Nephron progenitor cell (in vitro differentiated cells): ENCODE results near the gene ZFYVE26.

Experiments
- DNase-seq: peaks from one replicate; pipeline ENCODE4 v3.0.0; 2021
- H3K27ac Mint-ChIP-seq: 2 replicates; pipeline ENCODE4 v1.8.0; 2021; ENCODE audit warnings: mild to moderate bottlenecking, moderate library complexity, mixed read lengths
- H3K27me3 Mint-ChIP-seq: 2 replicates; pipeline ENCODE4 v1.8.0; 2021; ENCODE audit warnings: mild to moderate bottlenecking, low read depth, mixed read lengths; ENCODE audit not compliant: poor library complexity
- H3K36me3 Mint-ChIP-seq: 2 replicates; pipeline ENCODE4 v1.8.0; 2021; ENCODE audit warnings: low read depth, mixed read lengths
- H3K4me1 Mint-ChIP-seq: 2 replicates; pipeline ENCODE4 v1.8.0; 2021; ENCODE audit warnings: mixed read lengths
- H3K4me3 Mint-ChIP-seq: 2 replicates; pipeline ENCODE4 v1.8.0; 2021; ENCODE audit warnings: mild to moderate bottlenecking, moderate library complexity, mixed read lengths
- H3K9me3 Mint-ChIP-seq: 2 replicates; pipeline ENCODE4 v1.8.0; 2021; ENCODE audit warnings: mild to moderate bottlenecking, moderate library complexity, mixed read lengths
- TF ChIP-seq, protein P1 (sequence below): fragments of 200-600 bp; sonication (generic); IDR thresholded peaks from 2 replicates; pipeline ENCODE4 v1.5.0; 2021; ENCODE audit warnings: antibody characterized with exemption

ZFYVE26 gene

DNA sequence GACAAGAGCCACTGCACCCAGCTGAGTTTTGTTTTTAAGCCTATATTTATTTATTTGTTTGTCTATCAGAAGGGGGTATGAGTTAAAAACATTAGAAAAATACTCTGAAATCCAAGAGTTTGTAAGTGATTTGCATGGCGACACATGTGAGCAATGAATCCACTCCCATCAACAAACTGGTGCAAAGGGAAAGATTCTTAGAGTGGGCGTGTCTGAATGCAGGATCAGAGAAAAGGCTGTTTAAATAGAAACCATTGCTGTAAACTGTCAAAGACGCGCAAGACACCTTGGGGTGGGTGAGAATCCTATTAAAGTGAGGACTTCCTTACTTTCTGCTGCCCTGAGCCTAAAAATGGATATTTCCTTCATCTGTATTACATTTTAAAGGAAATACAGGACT is 51.9 kb downstream of the ZFYVE26 start:
- H3K4me3 Mint-ChIP-seq: no peak overlapping the region
- H3K36me3 Mint-ChIP-seq: peaks cover 51% of the 10 kb centered on the region
- TF ChIP-seq, protein P1, sequence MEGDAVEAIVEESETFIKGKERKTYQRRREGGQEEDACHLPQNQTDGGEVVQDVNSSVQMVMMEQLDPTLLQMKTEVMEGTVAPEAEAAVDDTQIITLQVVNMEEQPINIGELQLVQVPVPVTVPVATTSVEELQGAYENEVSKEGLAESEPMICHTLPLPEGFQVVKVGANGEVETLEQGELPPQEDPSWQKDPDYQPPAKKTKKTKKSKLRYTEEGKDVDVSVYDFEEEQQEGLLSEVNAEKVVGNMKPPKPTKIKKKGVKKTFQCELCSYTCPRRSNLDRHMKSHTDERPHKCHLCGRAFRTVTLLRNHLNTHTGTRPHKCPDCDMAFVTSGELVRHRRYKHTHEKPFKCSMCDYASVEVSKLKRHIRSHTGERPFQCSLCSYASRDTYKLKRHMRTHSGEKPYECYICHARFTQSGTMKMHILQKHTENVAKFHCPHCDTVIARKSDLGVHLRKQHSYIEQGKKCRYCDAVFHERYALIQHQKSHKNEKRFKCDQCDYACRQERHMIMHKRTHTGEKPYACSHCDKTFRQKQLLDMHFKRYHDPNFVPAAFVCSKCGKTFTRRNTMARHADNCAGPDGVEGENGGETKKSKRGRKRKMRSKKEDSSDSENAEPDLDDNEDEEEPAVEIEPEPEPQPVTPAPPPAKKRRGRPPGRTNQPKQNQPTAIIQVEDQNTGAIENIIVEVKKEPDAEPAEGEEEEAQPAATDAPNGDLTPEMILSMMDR: no peak
- H3K27ac Mint-ChIP-seq: no peak overlapping the region
- no peaks in the 10 kb centered on the region for H3K9me3 Mint-ChIP-seq
- no peaks in the 10 kb centered on the region for H3K27me3 Mint-ChIP-seq
- DNase-seq: no peak
- H3K4me1 Mint-ChIP-seq: no peaks in the 10 kb centered on the region

DNA sequence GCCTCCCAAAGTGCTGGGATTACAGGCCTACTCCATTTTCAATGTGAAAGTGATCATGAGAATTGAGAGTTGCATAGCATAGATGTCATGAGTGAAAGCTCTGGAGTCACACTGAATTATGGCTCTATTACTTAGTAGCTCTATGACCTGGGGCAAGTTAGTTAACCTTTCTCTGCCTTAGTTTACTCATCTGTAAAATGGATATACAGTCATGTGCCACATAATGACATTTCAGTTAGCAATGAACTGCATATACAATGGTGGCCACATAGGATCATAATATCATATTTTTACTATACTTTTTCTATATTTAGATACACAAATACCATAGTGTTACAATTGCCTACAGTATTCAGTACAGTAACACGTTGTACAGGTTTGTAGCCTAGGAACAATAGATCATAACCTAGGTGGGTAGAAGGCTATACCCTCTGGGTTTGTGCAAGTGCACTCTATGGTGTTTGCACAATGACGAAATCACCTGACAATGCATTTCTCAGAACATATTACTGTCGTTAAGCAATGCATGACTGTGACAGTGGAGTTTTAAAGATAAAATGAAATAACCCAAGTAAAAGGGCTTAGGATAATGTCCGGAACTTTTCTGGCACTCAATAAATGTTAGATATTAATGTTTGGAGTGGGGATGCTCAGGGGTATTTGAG is 53.1 kb downstream of the ZFYVE26 start:
- H3K4me3 Mint-ChIP-seq: no peak overlapping the region
- no peaks in the 10 kb centered on the region for H3K4me1 Mint-ChIP-seq
- no peaks in the 10 kb centered on the region for H3K9me3 Mint-ChIP-seq
- TF ChIP-seq, protein P1: no peak
- no peak overlapping the region for H3K27ac Mint-ChIP-seq
- DNase-seq: no peak
- peaks cover 41% of the 10 kb centered on the region for H3K36me3 Mint-ChIP-seq
- H3K27me3 Mint-ChIP-seq: no peaks in the 10 kb centered on the region

DNA sequence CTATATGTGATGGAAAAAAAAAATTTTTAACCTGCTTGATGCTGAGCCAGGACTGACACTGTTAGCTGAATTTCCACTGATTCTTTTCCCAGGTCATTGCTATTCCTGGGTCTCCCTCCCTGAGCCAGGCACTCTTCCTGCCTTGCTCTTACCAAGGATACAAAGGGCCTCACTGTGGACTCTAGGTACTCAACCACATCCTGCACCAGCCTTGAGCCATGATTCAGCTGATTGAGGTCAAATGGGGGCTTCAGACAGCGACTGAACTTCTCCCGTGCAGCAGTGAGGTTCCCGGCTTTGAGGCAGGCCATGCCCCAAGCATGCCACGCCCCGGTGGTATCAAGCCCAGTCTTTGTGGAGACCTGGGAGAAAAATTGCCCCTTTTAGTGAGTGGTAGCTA is 54.3 kb downstream of the ZFYVE26 start:
- Mint-ChIP-seq H3K27ac (no peak overlapping the region), H3K4me1 (peaks cover 7% of the 10 kb centered on the region), H3K9me3 (no peaks in the 10 kb centered on the region), H3K36me3 (peaks cover 40% of the 10 kb centered on the region), H3K27me3 (no peaks in the 10 kb centered on the region), H3K4me3 (no peak overlapping the region)
- TF ChIP-seq, protein P1: no peak
- DNase-seq: no peak

DNA sequence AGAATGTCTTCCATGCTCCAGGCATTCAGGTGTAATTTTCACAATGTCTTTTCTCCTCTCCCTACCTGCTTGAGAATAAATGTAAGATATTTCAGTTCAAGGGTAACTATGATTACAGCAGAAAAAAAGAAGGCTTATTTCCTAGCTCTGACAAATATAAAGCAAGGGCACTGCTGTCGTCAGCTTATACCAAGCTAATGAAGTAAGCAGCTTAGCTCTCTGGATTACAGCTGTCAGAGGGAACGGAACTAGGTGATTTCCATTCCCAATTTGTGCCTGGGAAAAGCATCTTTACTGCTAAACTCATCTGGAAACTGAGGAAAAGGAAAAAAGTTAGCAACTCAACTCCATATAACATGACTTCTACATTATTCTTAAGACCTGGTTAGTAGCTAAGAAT is 56.5 kb downstream of the ZFYVE26 start:
- H3K27me3 Mint-ChIP-seq: no peaks in the 10 kb centered on the region

DNA sequence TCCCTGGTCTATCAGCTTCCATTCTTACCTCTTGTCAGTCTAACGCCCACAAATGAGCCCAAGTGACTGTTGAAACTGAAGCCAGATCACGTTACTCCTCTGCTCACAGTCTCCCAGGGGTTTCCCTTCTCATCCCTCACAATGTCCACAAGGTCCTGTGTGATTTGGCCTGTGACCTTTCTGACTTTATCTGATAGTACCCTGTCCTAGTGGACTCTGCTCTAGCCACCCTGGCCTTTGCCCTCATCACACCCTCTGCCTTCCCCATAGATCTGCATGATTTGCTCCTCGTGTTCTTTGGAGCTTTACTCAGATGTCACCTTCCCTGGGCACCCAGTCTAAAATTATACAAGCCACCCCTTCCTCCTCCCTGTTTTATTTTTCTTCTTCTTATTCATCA is 59.2 kb downstream of the ZFYVE26 start:
- peak overlapping the region; percentile 83 for H3K27ac Mint-ChIP-seq
- TF ChIP-seq, protein P1: no peak
- DNase-seq: no peak
- H3K4me3 Mint-ChIP-seq: no peak overlapping the region
- H3K9me3 Mint-ChIP-seq: no peaks in the 10 kb centered on the region
- H3K4me1 Mint-ChIP-seq: peaks cover 16% of the 10 kb centered on the region
- no peaks in the 10 kb centered on the region for H3K27me3 Mint-ChIP-seq
- peaks cover 59% of the 10 kb centered on the region for H3K36me3 Mint-ChIP-seq

More for the DNA sequence above, 56.5 kb downstream of the ZFYVE26 start:
- H3K27ac Mint-ChIP-seq: no peak overlapping the region
- DNase-seq: no peak
- H3K4me3 Mint-ChIP-seq: no peak overlapping the region
- H3K4me1 Mint-ChIP-seq: peaks cover 16% of the 10 kb centered on the region
- H3K9me3 Mint-ChIP-seq: no peaks in the 10 kb centered on the region
- H3K36me3 Mint-ChIP-seq: peaks cover 45% of the 10 kb centered on the region
- TF ChIP-seq, protein P1: no peak

DNA sequence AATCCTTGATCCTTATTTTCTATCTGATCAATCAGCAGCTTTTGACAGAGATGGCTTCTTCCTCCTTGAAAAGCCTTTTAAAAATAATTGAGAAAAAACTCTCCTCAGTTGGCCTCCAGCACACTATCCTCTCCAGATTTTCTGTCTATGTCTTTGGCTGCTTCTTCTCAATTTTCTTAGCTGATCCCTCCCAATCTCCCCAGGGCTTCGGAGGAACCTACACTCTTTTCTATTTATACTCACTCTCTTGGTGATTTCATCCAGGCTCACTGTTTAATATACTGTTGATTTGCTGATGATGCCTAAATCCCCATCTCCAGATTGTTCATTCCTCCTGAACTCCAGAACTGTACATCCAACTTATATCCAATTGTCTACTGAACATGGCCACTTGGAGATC is 59.9 kb downstream of the ZFYVE26 start:
- H3K9me3 Mint-ChIP-seq: no peaks in the 10 kb centered on the region
- no peak for DNase-seq
- H3K27me3 Mint-ChIP-seq: no peaks in the 10 kb centered on the region
- H3K36me3 Mint-ChIP-seq: peaks cover 64% of the 10 kb centered on the region
- TF ChIP-seq, protein P1: no peak
- H3K4me1 Mint-ChIP-seq: peaks cover 16% of the 10 kb centered on the region
- H3K4me3 Mint-ChIP-seq: no peak overlapping the region
- no peak overlapping the region for H3K27ac Mint-ChIP-seq
